A549 treated with CORT108297 at 1 μM for 4 hours (cell line): Measurements from ENCODE around the gene FIGNL2. TPM values are rescaled to one million over a fixed set of nuclear protein-coding genes. Genes with fewer than 3 reads are reported as not detected.

ENCODE experiments used
- total RNA-seq: library from RNA; stranded (reverse); fragments of 200-300 nt; extraction: Qiagen RNA extraction; gene quantifications from 5 replicates; pipeline ENCODE4 v1.2.3, GENCODE V29; 2022

The FIGNL2 gene, protein sequence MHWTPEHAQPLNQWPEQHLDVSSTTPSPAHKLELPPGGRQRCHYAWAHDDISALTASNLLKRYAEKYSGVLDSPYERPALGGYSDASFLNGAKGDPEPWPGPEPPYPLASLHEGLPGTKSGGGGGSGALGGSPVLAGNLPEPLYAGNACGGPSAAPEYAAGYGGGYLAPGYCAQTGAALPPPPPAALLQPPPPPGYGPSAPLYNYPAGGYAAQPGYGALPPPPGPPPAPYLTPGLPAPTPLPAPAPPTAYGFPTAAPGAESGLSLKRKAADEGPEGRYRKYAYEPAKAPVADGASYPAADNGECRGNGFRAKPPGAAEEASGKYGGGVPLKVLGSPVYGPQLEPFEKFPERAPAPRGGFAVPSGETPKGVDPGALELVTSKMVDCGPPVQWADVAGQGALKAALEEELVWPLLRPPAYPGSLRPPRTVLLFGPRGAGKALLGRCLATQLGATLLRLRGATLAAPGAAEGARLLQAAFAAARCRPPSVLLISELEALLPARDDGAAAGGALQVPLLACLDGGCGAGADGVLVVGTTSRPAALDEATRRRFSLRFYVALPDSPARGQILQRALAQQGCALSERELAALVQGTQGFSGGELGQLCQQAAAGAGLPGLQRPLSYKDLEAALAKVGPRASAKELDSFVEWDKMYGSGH
- total RNA-seq = 0.17 to 0.30 TPM (median 0.29 TPM) in 5 replicates

GRCh38 chr12:51848326-51848727 lies at the start of gene FIGNL2:
FIGNL2 (minus strand) TSS chr12:51848718; CDS start chr12:51822413, 26,305 bp downstream.

GRCh38 chr12:51887476-51888315 lies 39.2 kb upstream of the FIGNL2 start, which contains the start of gene ANKRD33:
ANKRD33 (plus strand) TSS chr12:51888103; CDS start chr12:51888187, 84 bp downstream.

Other genes with a start within 250 kb of the FIGNL2 start
- 0.08 to 0.12 TPM in 2 of 5 replicates, not detected in the others for gene ANKRD33, start 39.4 kb upstream of the FIGNL2 start, total RNA-seq
- 0.04 to 0.24 TPM (median 0.17 TPM) in 5 replicates for gene ACVRL1, start 58.8 kb upstream of the FIGNL2 start, total RNA-seq
- 13.2 to 17.8 TPM (median 16.7 TPM) in 5 replicates for gene ACVR1B, start 103.0 kb upstream of the FIGNL2 start, total RNA-seq
- gene TAMALIN, start 158.2 kb upstream of the FIGNL2 start, total RNA-seq = 0.32 to 0.58 TPM (median 0.41 TPM) in 5 replicates
- gene NR4A1, start 202.7 kb upstream of the FIGNL2 start, total RNA-seq = 29.4 to 44.3 TPM (median 34.2 TPM) in 5 replicates
- gene ATG101, start 221.3 kb upstream of the FIGNL2 start, total RNA-seq = 82.5 to 103 TPM (median 103 TPM) in 5 replicates
- gene SMIM41, start 231.0 kb upstream of the FIGNL2 start, total RNA-seq = not detected in 5 replicates